ENCODE measurements around the gene GPN2. TPM values are rescaled to one million over a fixed set of nuclear protein-coding genes. Genes with fewer than 3 reads are reported as not detected.

GPN2 gene
- total and polyA plus RNA-seq, 9 of the 15 experiments (the other 6 are each of a cell fraction or from before 2014, with no cell fraction given) = 9.9 to 58.8 (median 20.4) TPM

GRCh38 chr1:26864610-26865480, 25.2 kb downstream of the GPN2 start (continued):
- no peak for TF ChIP-seq MEF2D (tag; conservative IDR thresholded peaks at IDR 0.05; ENCODE audit: low read depth)
- TF ChIP-seq PURB (CRISPR knock-in tag; IDR thresholded peaks at IDR 0.05; ENCODE audit: low read depth) = no peak
- TF ChIP-seq HLTF (IDR thresholded peaks at IDR 0.05) = peak; percentile 53; the same call in 1 of the 2 replicates
- TF ChIP-seq ZNF592 (IDR thresholded peaks at IDR 0.05) = no peak
- TF ChIP-seq THRAP3 (IDR thresholded peaks at IDR 0.05; ENCODE audit: borderline replicate concordance) = no peak
- no peak for TF ChIP-seq CHAMP1 (IDR thresholded peaks at IDR 0.05)
- TF ChIP-seq MCM2 (IDR thresholded peaks at IDR 0.05; ENCODE audit: low read depth) = no peak
- no peak for TF ChIP-seq ZBTB1 (CRISPR knock-in tag; IDR thresholded peaks at IDR 0.05; ENCODE audit: borderline replicate concordance, low read depth)
- no peak for TF ChIP-seq ZNF133 (CRISPR knock-in tag; IDR thresholded peaks at IDR 0.05)
- TF ChIP-seq SAFB2 (IDR thresholded peaks at IDR 0.05; ENCODE audit: borderline replicate concordance, low read depth, low read length, severe bottlenecking) = no peak
- no peak for TF ChIP-seq NUFIP1 (IDR thresholded peaks at IDR 0.05; ENCODE audit: partially characterized antibody)
- no peak for TF ChIP-seq ZC3H4 (CRISPR knock-in tag; IDR thresholded peaks at IDR 0.05; ENCODE audit: borderline replicate concordance)
- no peak for TF ChIP-seq ZNF76 (CRISPR knock-in tag; IDR thresholded peaks at IDR 0.05; ENCODE audit: borderline replicate concordance)
- no peak; the same call in 1 of the 2 replicates for TF ChIP-seq ZNF124 (CRISPR knock-in tag; IDR thresholded peaks at IDR 0.05)
- TF ChIP-seq UBTF (IDR thresholded peaks at IDR 0.05; ENCODE audit: borderline replicate concordance in 1 of 2, low read depth in 2 of 2, low read length in 2 of 2) = peak; percentile 44 to 85; a peak in 3 of 4 replicates
- TF ChIP-seq PCBP2 (IDR thresholded peaks at IDR 0.05; ENCODE audit: low read depth, low read length, poor library complexity, severe bottlenecking) = no peak
- no peak for TF ChIP-seq HDAC6 (IDR thresholded peaks at IDR 0.05; ENCODE audit: low read depth, low read length)
- TF ChIP-seq NR4A1 (CRISPR knock-in tag; IDR thresholded peaks at IDR 0.05) = 0 out of 2 replicates have a peak, but pooled peaks have one; percentile 18
- TF ChIP-seq NR4A1 (tag; IDR thresholded peaks at IDR 0.05) = no peak

Data from K562 (cell line).